HFF-Myc (cell line): ENCODE data around the gene PRM1.
"Not testable (repeated sequence)": the region's sequence is repeated elsewhere in the genome, so short reads cannot be mapped to it uniquely, and the experiment has no call there.

Experiments
- DNase-seq: peaks from one replicate; pipeline ENCODE4 v3.0.0-alpha.2; 2011; ENCODE audit warnings: low read depth; ENCODE audit errors: extremely low read depth
- H3K4me3 ChIP-seq: replicated peaks from 2 replicates; pipeline ENCODE4 v1.5.1; 2011; ENCODE audit warnings: low read depth, mild to moderate bottlenecking, control low read depth, low read length
- TF ChIP-seq, protein P1 (sequence below): IDR thresholded peaks from 2 replicates; pipeline ENCODE4 v1.5.1; 2012; ENCODE audit warnings: mild to moderate bottlenecking, low read depth, low read length, control low read depth; ENCODE audit errors: missing control alignments

PRM1 gene

DNA sequence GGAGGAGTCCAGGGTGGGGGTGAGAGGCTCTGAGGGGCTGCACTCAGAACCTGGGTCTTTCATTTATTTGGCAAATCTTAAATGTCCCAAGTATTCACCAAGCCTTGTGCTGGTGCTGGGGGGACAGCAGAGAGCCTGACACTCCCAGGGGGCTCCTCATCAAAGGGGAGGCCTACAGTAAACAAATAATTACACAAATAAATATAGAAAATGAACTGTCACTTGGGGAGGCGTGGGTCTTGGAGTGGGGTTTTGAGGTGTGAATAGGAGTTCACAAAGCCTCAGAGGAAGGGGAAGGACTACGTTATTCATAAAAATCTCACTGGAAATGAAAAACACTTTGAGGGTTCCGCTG, 15.2 kb upstream of the PRM1 start:
- no peak for DNase-seq
- TF ChIP-seq, protein P1, sequence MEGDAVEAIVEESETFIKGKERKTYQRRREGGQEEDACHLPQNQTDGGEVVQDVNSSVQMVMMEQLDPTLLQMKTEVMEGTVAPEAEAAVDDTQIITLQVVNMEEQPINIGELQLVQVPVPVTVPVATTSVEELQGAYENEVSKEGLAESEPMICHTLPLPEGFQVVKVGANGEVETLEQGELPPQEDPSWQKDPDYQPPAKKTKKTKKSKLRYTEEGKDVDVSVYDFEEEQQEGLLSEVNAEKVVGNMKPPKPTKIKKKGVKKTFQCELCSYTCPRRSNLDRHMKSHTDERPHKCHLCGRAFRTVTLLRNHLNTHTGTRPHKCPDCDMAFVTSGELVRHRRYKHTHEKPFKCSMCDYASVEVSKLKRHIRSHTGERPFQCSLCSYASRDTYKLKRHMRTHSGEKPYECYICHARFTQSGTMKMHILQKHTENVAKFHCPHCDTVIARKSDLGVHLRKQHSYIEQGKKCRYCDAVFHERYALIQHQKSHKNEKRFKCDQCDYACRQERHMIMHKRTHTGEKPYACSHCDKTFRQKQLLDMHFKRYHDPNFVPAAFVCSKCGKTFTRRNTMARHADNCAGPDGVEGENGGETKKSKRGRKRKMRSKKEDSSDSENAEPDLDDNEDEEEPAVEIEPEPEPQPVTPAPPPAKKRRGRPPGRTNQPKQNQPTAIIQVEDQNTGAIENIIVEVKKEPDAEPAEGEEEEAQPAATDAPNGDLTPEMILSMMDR, result no peak
- no peak overlapping the region for H3K4me3 ChIP-seq

DNA sequence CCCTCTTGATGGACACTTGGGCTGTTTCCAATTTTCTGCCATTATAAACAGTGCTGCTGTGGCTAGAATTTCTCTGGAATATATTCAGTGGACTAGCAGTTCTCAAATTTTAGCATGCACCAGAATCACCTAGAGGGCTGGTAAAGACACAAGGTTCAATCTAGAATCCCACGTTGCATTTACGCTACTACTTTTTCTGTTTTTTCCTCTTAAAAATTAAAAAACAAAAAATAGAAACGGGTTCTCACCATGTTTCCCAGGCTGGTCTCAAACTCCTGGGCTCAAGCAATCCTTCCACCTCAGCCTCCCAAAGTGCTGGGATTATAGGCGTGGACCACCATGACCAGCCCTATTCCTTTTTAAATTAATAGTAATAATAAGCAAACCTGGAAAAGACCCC, 14.5 kb upstream of the PRM1 start:
- no peak for DNase-seq
- TF ChIP-seq, protein P1, result no peak
- no peak overlapping the region for H3K4me3 ChIP-seq

DNA sequence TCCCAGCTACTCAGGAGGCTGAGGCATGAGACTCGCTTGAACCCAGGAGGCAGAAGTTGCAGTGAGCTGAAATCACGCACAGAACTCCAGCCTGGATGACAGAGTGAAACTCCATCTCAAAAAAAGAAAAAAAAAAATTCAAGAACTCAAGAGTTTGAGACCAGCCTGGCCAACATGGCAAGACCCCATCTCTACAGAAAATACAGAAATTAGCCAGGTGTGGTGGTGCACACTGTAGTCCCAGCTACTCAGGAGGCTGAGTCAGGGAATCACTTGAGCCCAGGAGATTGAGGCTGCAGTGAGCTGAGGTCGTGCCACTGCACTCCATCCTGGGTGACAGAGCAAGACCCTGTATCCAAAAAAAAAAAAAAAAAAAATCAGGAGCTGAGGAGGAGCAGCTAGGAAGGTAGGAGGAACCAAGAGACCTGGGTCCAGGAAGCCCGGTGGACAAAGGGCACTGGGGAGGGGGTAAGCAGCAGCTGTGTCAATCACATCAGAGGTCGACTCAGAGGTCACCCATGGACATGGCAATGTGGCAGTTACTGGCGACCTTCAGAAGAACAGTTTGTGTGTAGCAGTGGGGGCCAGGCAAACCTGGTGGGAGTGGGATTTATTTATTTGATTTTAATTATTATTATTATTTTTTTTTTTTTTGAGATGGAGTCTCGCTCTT, 11.1 kb upstream of the PRM1 start:
- H3K4me3 ChIP-seq, result no peak overlapping the region
- TF ChIP-seq, protein P1, result no peak

DNA sequence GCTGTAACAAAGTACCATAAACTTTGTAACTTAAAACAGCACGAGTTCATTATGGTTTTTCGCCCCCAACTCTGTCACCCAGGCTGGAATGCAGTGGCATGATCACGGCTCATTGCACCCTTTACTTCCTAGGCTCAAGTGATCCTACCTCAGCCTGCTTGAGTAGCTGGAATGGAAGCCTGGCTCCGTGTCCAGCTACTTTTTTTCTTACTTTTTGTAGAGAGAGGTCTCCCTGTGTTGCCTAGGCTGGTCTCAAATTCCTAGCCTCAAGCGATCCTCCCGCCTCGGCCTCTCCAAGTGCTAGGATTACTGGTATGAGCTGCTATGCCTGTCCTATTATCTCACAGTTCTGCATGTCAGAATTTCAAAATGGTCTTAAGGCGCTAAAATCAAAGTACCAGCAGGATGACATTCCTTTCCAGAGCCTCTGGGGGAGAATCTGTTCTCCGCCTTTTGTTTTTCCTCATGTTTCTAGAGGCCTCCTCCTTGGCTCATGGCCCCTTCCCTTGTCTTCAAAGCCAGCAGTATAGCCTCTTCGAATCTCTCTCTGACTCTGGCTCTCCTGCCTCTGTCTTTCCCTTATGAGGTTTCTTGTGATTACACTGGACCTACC, 10.1 kb upstream of the PRM1 start:
- TF ChIP-seq, protein P1, result no peak
- no peak for DNase-seq

More for the DNA sequence above, 11.1 kb upstream of the PRM1 start:
- DNase-seq, result no peak

DNA sequence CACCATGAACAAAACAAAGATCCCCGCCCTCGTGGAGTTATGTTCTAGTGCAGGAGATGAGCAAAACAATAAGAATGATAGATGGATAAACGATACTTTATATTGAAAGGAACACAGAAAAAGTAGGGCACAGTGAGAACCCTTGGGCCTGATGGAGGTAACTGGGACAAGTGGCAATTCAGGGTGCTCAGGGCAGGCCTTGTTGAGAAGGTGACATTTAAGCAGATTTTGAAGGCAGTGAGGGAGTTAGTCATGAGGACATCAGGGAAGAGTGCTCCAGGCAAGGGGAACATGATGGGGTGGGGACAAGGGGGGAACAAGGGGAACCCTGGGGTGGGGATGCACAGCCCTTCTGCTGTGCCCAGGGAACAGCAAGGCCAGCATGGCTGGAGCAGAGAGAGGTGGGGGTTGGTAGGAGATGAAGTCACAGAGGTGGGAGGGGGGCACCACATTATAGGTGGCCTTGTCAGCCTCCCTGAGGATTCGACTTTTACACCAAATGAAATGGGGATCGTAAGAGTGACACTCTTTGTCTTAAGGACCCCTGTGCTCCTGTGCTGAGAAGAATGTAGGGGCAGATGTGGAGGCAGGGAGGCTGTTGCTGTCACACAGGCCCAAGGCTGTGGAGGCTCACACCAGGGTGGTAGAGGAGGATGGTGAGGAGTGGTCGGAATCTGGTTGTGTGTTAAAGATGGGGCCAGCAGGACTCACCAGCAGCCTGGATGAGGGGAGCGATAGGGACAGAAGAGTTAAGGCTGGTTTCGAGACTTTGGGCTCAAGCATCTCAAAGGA, 9.2 kb upstream of the PRM1 start:
- H3K4me3 ChIP-seq, result no peak overlapping the region
- DNase-seq, result no peak
- TF ChIP-seq, protein P1, result no peak

More for the DNA sequence above, 10.1 kb upstream of the PRM1 start:
- no peak overlapping the region for H3K4me3 ChIP-seq

DNA sequence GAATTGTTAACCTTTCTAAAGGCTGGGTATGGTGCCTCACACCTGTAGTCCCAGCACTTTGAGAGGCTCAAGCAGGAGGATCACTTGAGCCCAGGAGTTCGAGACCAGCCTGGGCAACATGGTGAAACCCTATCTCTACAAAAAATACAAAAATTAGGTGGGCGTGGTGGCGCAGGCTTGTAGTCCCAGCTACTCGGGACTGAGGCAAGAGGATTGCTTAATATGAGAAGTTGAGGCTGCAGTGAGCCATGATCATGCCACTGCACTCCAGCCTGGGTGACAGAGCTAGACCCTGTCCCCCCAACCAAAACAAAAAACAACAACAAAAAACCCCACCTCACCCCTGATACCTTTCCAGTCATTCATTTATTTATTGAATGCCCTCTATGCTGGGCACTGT, 8.6 kb upstream of the PRM1 start:
- DNase-seq, H3K4me3 ChIP-seq: not testable (repeated sequence)

DNA sequence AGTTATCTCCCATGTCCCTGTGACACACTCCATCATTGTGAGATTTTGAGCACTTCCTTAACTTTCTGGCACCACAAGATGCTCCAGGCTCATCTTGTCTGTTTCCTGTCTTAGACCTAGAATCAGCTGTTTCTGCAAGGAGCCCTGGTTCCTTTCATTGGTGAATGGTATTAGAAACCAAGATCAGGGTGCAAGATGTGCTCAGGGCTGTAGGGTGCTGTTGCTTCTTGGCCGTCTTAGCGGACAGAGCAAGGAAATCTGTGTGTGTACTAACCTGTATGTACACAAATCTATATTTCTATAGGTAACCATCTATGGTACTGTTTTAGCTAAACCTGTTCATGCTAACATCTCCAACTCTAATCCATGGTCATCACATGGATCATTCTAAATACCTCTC, 8.1 kb upstream of the PRM1 start:
- TF ChIP-seq, protein P1, result no peak
- no peak for DNase-seq
- no peak overlapping the region for H3K4me3 ChIP-seq
